Ishikawa (cell line): ENCODE results near the gene TMEM134.

ENCODE experiments used
- CEBPB ChIP-seq: IDR thresholded peaks from 2 replicates; pipeline ENCODE4 v1.6.1; 2012
- EGR1 ChIP-seq: IDR thresholded peaks from 2 replicates; pipeline ENCODE4 v1.6.1; 2012
- EP300 ChIP-seq: IDR thresholded peaks from 2 replicates; pipeline ENCODE4 v1.6.1; 2012; ENCODE audit warnings: borderline replicate concordance
- MAX ChIP-seq: IDR thresholded peaks from 2 replicates; pipeline ENCODE4 v1.6.1; 2012
- RAD21 ChIP-seq: IDR thresholded peaks from 2 replicates; pipeline ENCODE4 v1.6.1; 2012; ENCODE audit warnings: low read depth
- TAF1 ChIP-seq: IDR thresholded peaks from 2 replicates; pipeline ENCODE4 v1.6.1; 2012; ENCODE audit warnings: low read depth, mild to moderate bottlenecking
- TCF12 ChIP-seq: IDR thresholded peaks from 2 replicates; pipeline ENCODE4 v1.6.1; 2012; ENCODE audit warnings: low read depth
- TEAD4 ChIP-seq: IDR thresholded peaks from 2 replicates; pipeline ENCODE4 v1.6.1; 2012
- USF1 ChIP-seq: IDR thresholded peaks from 2 replicates; pipeline ENCODE4 v1.6.1; 2012
- ZBTB7A ChIP-seq: IDR thresholded peaks from 2 replicates; pipeline ENCODE4 v1.6.1; 2012; ENCODE audit warnings: low read depth

- no peak for TF ChIP-seq TEAD4
- no peak for TF ChIP-seq CEBPB
- TF ChIP-seq EP300 = no peak
- TF ChIP-seq RAD21 = no peak
- TF ChIP-seq MAX = no peak
- TF ChIP-seq USF1 = no peak
- TF ChIP-seq TAF1 = no peak
- no peak for TF ChIP-seq EGR1
- TF ChIP-seq TCF12 = no peak
- TF ChIP-seq ZBTB7A = no peak
These were observed 18.0 kb downstream of the TMEM134 start for GRCh38 chr11:67450796-67451657.
